Measurements from ENCODE around the gene C10orf88.

GRCh38 chr10:122998360-122998917, 44.4 kb upstream of the C10orf88 start:
- TF ChIP-seq CTCF (optimal IDR thresholded peaks at IDR 0.05 in 1 of 3, IDR thresholded peaks at IDR 0.05 in 1 of 3, conservative IDR thresholded peaks at IDR 0.05 in 1 of 3; ENCODE audit: extremely low read depth in 1 of 3, insufficient read depth in 2 of 3, low read length in 3 of 3) (no peak), EZH2 (IDR thresholded peaks at IDR 0.05; ENCODE audit: low read length) (no peak)

Data from keratinocyte (primary cell).